Stimulated activated CD8-positive, alpha-beta memory T cell treated with anti-CD3 and anti-CD28 coated beads, Interleukin-7, amount 100 ng/mL, for 1 hour (primary cell): ENCODE data around the gene SLC27A4.

ENCODE experiments used
- DNase-seq, 2 donors: peaks; one replicate each; pipeline ENCODE4 v3.0.0-alpha.2; 2020; ENCODE audit warnings: low read depth in 2 of 2

SLC27A4 gene

GRCh38 chr9:128365525-128365924, 25.2 kb downstream of the SLC27A4 start:
- no peak for DNase-seq

- DNase-seq, result no peak
These were observed 28.8 kb downstream of the SLC27A4 start for GRCh38 chr9:128369024-128369706.

- DNase-seq, result no peak
These were observed 30.0 kb downstream of the SLC27A4 start for GRCh38 chr9:128370367-128370751.

- DNase-seq, result peak; percentile 90 to 91
These were observed 30.7 kb downstream of the SLC27A4 start, which contains the start of gene URM1 for GRCh38 chr9:128370752-128371629. TSS of gene URM1 (plus strand) at chr9:128371374. CDS start at chr9:128371381, 7 bp downstream.

- no peak for DNase-seq
These were observed 31.3 kb downstream of the SLC27A4 start for GRCh38 chr9:128371630-128372117.

GRCh38 chr9:128372188-128372641, 31.9 kb downstream of the SLC27A4 start:
- DNase-seq, result no peak

- DNase-seq, result no peak
These were observed 32.5 kb downstream of the SLC27A4 start for GRCh38 chr9:128372784-128373183.

GRCh38 chr9:128374221-128374675, 33.9 kb downstream of the SLC27A4 start:
- DNase-seq, result no peak

- no peak for DNase-seq
These were observed 35.5 kb downstream of the SLC27A4 start for GRCh38 chr9:128375865-128376264.

GRCh38 chr9:128382261-128382660, 41.9 kb downstream of the SLC27A4 start:
- no peak for DNase-seq

GRCh38 chr9:128383007-128383753, 42.9 kb downstream of the SLC27A4 start:
- no peak for DNase-seq

- DNase-seq, result no peak
These were observed 43.5 kb downstream of the SLC27A4 start for GRCh38 chr9:128383791-128384190.

GRCh38 chr9:128384801-128385495, 44.6 kb downstream of the SLC27A4 start:
- DNase-seq, result no peak

- DNase-seq, result no peak
These were observed 45.5 kb downstream of the SLC27A4 start for GRCh38 chr9:128385496-128386460.

- no peak for DNase-seq
These were observed 47.8 kb downstream of the SLC27A4 start for GRCh38 chr9:128388150-128388549.

- no peak for DNase-seq
These were observed 49.2 kb downstream of the SLC27A4 start for GRCh38 chr9:128389395-128390149.

GRCh38 chr9:128390150-128390812, 50.0 kb downstream of the SLC27A4 start:
- DNase-seq, result no peak

GRCh38 chr9:128390813-128391711, 50.7 kb downstream of the SLC27A4 start:
- DNase-seq, result no peak
